GM03348 (cell line): ENCODE measurements around the gene SCGB2A2.

ENCODE experiments used
- DNase-seq: peaks from one replicate; pipeline ENCODE4 v3.0.0; 2012; ENCODE audit warnings: low spot score

The SCGB2A2 gene

GRCh38 chr11:62269654-62270278, at the start of gene SCGB2A2:
Gene SCGB2A2 (plus strand): TSS chr11:62270158. CDS start chr11:62270217, 59 bp downstream.
- DNase-seq: no peak

GRCh38 chr11:62221498-62221897, 48.5 kb upstream of the SCGB2A2 start:
- DNase-seq: no peak

GRCh38 chr11:62223095-62223494, 46.9 kb upstream of the SCGB2A2 start:
- DNase-seq: no peak

GRCh38 chr11:62233730-62234129, 36.2 kb upstream of the SCGB2A2 start:
- no peak for DNase-seq

GRCh38 chr11:62236187-62236586, 33.8 kb upstream of the SCGB2A2 start:
- DNase-seq: no peak

- no peak for DNase-seq
Measured at GRCh38 chr11:62237499-62237898, 32.5 kb upstream of the SCGB2A2 start.

- DNase-seq: no peak
Measured at GRCh38 chr11:62238151-62238550, 31.8 kb upstream of the SCGB2A2 start.

- no peak for DNase-seq
Measured at GRCh38 chr11:62241095-62241494, 28.9 kb upstream of the SCGB2A2 start.

GRCh38 chr11:62242021-62242420, 27.9 kb upstream of the SCGB2A2 start, which contains the start of gene SCGB1D2:
Gene SCGB1D2 (plus strand): TSS chr11:62242239. CDS start chr11:62242308, 69 bp downstream.
- no peak for DNase-seq

GRCh38 chr11:62245271-62245753, 24.6 kb upstream of the SCGB2A2 start:
- DNase-seq: peak; percentile 31

GRCh38 chr11:62251698-62252097, 18.3 kb upstream of the SCGB2A2 start:
- DNase-seq: no peak

- no peak for DNase-seq
Measured at GRCh38 chr11:62253999-62254542, 15.9 kb upstream of the SCGB2A2 start.

GRCh38 chr11:62256281-62256680, 13.7 kb upstream of the SCGB2A2 start:
- no peak for DNase-seq

- DNase-seq: no peak
Measured at GRCh38 chr11:62260261-62260953, 9.6 kb upstream of the SCGB2A2 start.

GRCh38 chr11:62264004-62264403, 6.0 kb upstream of the SCGB2A2 start:
- no peak for DNase-seq

- DNase-seq: no peak
Measured at GRCh38 chr11:62266558-62266957, 3.4 kb upstream of the SCGB2A2 start.

- no peak for DNase-seq
Measured at GRCh38 chr11:62267050-62267449, 2.9 kb upstream of the SCGB2A2 start.

GRCh38 chr11:62267576-62267975, 2.4 kb upstream of the SCGB2A2 start:
- no peak for DNase-seq

GRCh38 chr11:62273284-62273683, 3.3 kb downstream of the SCGB2A2 start:
- DNase-seq: no peak

GRCh38 chr11:62273789-62274275, 3.9 kb downstream of the SCGB2A2 start:
- no peak for DNase-seq

GRCh38 chr11:62280452-62280851, 10.5 kb downstream of the SCGB2A2 start:
- DNase-seq: no peak

GRCh38 chr11:62295504-62295903, 25.5 kb downstream of the SCGB2A2 start:
- DNase-seq: peak; percentile 26

GRCh38 chr11:62298975-62299374, 29.0 kb downstream of the SCGB2A2 start, which contains the start of gene SCGB1D4:
Gene SCGB1D4 (minus strand): TSS chr11:62299075. CDS start chr11:62299010, 65 bp downstream.
- DNase-seq: no peak
